ENCODE results near the gene DEFB121.
"Not testable (repeated sequence)": the region's sequence is repeated elsewhere in the genome, so short reads cannot be mapped to it uniquely, and the experiment has no call there.

DEFB121 gene, protein sequence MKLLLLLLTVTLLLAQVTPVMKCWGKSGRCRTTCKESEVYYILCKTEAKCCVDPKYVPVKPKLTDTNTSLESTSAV

DNA sequence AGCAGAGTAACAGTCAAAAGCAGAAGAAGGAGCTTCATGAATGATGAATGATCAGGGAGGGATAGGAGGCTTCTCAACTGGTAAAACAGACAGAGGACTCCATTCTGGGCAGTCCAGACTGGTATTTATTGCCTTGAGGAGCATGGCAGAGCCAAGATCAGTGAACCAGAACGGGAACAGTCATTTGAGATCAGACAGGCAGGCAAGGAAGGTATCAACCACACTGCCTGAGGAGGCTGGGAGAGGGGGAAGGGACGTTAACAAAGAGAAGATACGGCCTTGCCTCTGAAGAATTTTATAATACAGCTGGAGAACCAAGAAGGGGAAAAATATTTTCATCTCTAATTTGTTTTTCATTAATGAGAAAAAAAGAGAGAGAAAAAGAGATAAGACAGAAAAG lies at the start of gene DEFB121:
TSS of gene DEFB121 (minus strand) at position 101 of the 400 bp plus-strand sequence. CDS start at position 38, 63 bp downstream.
- no peak for DNase-seq (ENCODE audit: low read depth)

DNA sequence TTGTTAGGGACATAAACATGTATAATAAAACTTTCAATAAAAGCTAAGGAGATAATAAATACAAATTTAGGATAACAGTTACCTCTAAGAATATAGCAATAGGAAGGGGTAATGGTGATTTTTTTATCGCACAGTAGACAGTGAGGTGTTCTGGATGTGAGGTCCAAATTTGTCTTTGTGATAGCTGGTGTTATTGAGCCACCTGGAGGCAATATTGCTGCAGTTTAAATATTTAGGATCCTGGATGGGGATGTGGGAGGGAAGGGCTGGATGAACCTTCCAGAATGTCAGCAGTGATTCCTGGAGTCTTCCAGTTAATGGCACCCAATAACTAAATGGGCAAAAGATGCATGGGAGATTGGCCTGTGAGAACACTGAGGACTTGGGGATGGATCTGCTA lies 48.3 kb upstream of the DEFB121 start:
- no peak for DNase-seq (ENCODE audit: low read depth)

GRCh38 chr20:31452575-31452974 lies 46.6 kb upstream of the DEFB121 start:
- no peak for DNase-seq (ENCODE audit: low read depth)

DNA sequence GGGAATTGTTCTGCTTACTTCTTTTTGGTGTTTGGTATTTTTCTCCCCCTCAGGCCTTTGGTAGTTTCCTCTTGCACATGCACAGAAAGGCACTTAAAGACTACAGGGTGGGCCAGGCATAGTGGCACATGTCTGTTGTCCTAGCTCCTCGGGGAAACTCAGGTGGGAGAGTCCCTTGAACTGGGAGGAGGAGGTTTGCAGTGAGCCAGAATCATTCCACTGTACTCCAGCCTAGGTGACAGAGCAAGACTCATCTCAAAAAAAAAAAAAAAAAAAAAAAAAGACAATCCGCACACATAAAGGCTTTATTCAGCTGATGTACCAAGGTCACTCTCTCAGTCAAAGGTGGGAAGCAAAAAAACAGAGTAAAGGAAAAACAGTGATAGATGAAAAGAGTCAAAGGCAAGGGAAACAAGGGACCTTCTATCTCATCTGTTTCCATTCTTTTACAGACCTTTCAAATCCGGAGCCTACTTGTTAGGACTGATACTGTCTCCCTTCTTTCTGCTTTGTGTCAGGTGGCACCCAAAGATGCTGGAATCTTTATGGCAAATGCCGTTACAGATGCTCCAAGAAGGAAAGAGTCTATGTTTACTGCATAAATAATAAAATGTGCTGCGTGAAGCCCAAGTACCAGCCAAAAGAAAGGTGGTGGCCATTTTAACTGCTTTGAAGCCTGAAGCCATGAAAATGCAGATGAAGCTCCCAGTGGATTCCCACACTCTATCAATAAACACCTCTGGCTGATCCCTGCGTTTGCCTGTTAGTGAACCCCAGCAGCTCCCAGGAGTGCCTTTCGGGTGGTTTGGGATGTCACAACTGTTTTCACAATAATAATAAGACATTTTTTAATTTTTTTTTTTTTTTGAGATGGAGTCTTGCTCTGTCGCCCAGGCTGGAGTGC lies 43.7 kb upstream of the DEFB121 start:
- DNase-seq (ENCODE audit: low read depth): no peak

GRCh38 chr20:31446084-31446819 lies 40.2 kb upstream of the DEFB121 start:
- DNase-seq (ENCODE audit: low read depth): no peak

DNA sequence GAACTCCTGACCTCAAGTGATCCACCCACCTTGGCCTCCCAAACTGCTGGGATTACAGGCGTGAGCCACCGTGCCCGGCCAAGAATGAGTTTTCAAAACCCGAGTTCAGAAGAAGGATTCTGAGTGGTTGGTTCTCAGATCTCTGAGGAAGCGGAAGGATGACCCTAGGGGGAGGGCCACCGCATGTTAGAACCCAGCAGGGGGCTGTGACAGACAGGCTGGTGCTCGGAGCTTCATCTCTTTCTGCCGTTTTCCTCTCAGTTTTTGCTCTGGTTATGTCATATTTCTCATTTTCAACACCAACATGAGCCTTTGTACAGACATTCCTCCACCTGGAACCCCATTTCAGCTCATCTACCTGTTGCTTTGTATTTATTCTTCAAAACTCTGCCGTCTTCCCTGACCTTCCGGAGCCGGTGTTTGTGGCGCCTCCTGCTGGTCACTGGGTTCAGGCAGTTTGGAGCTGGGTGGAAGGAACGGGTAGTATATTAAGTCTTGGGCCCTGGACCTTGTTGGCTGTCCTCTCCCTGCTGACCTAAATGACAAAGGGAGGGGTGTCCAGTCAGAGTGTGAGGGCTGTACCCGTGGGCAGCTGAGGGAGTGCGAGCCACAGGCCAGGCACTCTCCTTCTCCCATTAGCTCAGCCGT lies 34.1 kb upstream of the DEFB121 start, which contains the start of gene DEFB123:
TSS of gene DEFB123 (plus strand) at position 621 of the 648 bp plus-strand sequence. CDS start 67 bp downstream, outside the sequence.
- DNase-seq (ENCODE audit: low read depth): no peak

- DNase-seq (ENCODE audit: low read depth): no peak
These were observed 24.6 kb upstream of the DEFB121 start for GRCh38 chr20:31430568-31431115.

DNA sequence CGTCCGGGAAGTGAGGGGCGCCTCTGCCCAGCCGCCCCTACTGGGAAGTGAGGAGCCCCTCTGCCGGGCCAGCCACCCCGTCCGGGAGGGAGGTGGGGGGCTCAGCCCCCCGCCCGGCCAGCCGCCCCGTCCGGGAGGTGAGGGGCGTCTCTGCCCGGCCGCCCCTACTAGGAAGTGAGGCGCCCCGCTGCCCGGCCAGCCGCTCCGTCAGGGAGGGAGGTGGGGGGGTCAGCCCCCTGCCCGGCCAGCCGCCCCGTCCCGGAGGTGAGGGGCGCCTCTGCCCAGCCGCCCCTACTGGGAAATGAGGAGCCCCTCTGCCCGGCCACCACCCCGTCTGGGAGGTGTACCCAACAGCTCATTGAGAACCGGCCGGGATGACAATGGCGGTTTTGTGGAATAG lies 21.6 kb upstream of the DEFB121 start:
- DNase-seq (ENCODE audit: low read depth): not testable (repeated sequence)

GRCh38 chr20:31426891-31427551 lies 21.0 kb upstream of the DEFB121 start:
- DNase-seq (ENCODE audit: low read depth): not testable (repeated sequence)

DNA sequence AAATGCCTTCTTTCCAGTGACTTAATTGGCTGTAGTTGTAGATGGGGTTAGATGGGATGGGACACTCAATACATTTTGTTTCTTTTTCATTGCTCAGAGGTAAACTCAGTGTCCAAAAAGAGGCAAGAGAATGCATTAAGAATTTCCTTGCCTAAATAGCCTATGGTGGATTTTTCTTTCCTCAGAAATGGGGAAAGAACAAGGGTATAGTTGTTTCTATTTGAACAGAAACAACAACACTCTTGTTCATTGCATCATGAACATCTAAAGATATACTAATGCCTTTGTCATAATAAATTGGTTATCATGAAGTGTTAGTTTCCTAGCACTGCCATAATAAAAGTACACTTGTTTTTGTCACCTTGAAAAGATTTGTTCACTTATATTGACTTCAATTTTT lies 19.8 kb upstream of the DEFB121 start:
- no peak for DNase-seq (ENCODE audit: low read depth)

DNA sequence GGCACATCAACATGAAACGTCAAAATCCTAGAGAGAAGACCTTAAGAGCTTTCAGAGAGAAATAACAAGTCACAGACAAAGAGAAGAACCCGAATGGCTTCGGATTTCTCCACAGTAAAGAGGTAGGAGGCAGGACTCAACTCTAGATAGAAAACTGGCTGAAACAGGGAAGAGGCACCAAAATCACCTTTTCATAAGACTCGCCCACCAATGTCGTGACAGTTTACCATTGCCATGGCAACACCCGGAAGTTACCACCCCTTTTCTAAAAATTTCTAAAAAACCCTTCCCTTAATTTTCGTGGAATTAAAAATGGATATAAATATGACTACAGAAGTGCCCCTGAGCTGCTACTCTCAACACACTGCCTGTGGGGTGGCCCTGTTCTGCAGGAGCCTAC lies 12.3 kb upstream of the DEFB121 start:
- no peak for DNase-seq (ENCODE audit: low read depth)

DNA sequence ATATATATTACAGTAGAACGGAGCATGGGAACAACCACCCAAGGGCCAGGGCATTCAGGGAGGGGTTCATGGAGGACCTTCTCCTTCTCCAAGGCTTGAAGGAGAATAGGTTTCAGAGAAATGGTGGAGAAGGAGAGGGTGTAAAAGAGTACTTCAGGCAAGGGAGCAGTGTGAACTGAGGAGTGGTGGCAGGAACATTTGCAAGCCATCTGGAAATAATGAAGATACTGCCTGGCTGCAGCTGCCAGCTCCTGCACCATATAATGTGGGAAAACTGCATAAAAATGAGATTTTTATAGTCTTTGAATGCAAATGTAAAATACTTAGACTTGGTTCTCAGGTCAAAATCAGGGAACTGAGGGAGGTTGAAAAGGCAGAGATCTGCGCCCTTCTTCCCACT lies 9.6 kb upstream of the DEFB121 start:
- no peak for DNase-seq (ENCODE audit: low read depth)

- no peak for DNase-seq (ENCODE audit: low read depth)
These were observed 8.4 kb upstream of the DEFB121 start for GRCh38 chr20:31414381-31414780.

DNA sequence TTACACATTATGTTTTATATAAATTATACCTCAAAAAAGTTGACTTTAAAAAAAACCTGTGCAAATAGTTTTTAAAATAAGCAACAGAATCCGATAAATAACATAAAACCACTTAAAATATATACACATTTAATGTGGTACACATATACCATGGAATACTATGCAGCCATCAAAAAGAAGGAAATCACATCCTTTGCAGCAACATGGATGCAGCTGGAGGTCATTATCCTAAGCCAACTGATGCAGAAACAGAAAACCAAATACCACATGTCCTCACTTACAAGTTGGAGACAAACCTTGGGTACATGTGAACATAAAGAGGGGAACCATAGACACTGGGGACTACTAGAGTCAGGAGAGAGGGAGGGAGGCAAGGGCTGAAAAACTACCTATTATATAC lies 4.0 kb upstream of the DEFB121 start:
- no peak for DNase-seq (ENCODE audit: low read depth)

- no peak for DNase-seq (ENCODE audit: low read depth)
These were observed 2.1 kb downstream of the DEFB121 start for GRCh38 chr20:31403886-31404285.

- DNase-seq (ENCODE audit: low read depth): no peak
These were observed 11.1 kb downstream of the DEFB121 start for GRCh38 chr20:31394900-31395299.

DNA sequence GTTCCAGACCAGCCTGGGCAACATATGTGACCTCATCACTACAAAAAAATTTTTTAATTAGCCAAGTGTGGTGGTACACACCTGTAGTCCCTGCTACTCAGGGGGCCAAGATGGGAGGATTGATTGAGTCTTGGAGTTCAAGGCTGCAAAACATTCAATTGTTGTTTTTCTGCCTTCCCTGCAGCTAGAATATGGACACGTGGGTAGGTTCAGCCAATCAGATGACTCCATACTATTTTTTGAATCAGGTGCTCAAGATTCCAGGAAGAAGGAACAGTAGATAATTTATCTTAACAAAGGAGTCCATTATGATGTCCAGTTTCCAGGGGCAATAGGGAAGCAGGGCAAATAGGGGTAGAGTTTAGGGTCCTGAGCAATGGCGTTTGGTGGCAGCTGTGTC lies 13.2 kb downstream of the DEFB121 start:
- no peak for DNase-seq (ENCODE audit: low read depth)

GRCh38 chr20:31390490-31390889 lies 15.5 kb downstream of the DEFB121 start, which contains the start of gene DEFB119:
TSS of gene DEFB119 (minus strand) at chr20:31390590. CDS start at chr20:31390483, 107 bp downstream.
- no peak for DNase-seq (ENCODE audit: low read depth)

DNA sequence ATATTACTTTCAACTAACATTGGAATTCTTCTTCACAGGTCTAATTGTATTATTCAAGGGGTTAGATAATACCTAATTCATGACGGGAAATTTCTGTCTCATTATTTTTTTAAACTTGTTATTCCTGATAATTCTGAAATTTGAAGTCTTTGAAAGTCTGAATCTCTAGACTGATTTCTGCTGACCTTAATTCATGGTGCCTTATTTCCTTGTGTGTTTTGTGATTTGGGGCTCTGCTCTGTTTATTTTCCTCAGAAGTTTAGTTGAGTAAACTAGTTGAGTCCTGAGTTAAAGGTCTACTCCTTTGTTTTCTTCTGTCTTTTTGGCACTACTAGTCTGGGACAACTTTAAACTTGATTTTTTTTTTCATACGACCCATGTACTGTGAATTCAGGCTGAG lies 31.7 kb downstream of the DEFB121 start:
- DNase-seq (ENCODE audit: low read depth): no peak

GRCh38 chr20:31368301-31368700 lies 37.7 kb downstream of the DEFB121 start, which contains the start of gene DEFB118:
TSS of gene DEFB118 (plus strand) at chr20:31368601. CDS start at chr20:31368651, 50 bp downstream.
- DNase-seq (ENCODE audit: low read depth): no peak

GRCh38 chr20:31364272-31364671 lies 41.7 kb downstream of the DEFB121 start:
- not testable (repeated sequence) for DNase-seq (ENCODE audit: low read depth)

All from fibroblast of gingiva (primary cell).